IMR-90 (cell line): ENCODE results near the gene BECN2. TPM values are rescaled to one million over a fixed set of nuclear protein-coding genes. Genes with fewer than 3 reads are reported as not detected.

Source experiments
- ATAC-seq: fragments of 200-7000 bp; cut with Tn5 transposase; 2 replicates; pipeline ENCODE4 v1.9.1; 2020; ENCODE audit warnings: low read depth, mild to moderate bottlenecking, moderate library complexity
- BruUV-seq: library from RNA; stranded (reverse); fragments of 400-500 nt; replicated peaks from 2 replicates; lab custom pipeline; 2021; lab: Mats Ljungman, UMichigan
- CTCF ChIA-PET: fragments of 300-600 bp; formaldehyde crosslinking; extraction: SDS; loops from one replicate; lab custom pipeline; 2021; ENCODE audit warnings: antibody characterized with exemption; lab: Yijun Ruan, JAX
- POLR2A ChIA-PET: fragments of 300-600 bp; sonication (Branson Sonifier 250); formaldehyde crosslinking; loops from one replicate; lab custom pipeline; 2022; ENCODE audit warnings: antibody characterized with exemption; ENCODE audit not compliant: unreplicated experiment; lab: Charles Lee
- DNase-seq: peaks from one replicate; pipeline ENCODE4 v3.0.0; 2013
- H2AFZ ChIP-seq: replicated peaks from 2 replicates; pipeline ENCODE3; 2013; ENCODE audit warnings: low read length, mild to moderate bottlenecking; ENCODE audit not compliant: poor library complexity
- H2AK5ac ChIP-seq: 2 replicates; pipeline ENCODE4 v1.6.1; 2013; ENCODE audit warnings: low read depth, low read length, inconsistent platforms
- H2AK9ac ChIP-seq: replicated peaks from 2 replicates; pipeline ENCODE3; 2013; ENCODE audit warnings: mild to moderate bottlenecking, low read depth, low read length, moderate library complexity; ENCODE audit not compliant: poor library complexity
- H2BK120ac ChIP-seq: 2 replicates; pipeline ENCODE4 v1.6.1; 2013; ENCODE audit warnings: low read depth, low read length, inconsistent platforms
- H2BK15ac ChIP-seq: 3 replicates; pipeline ENCODE4 v1.6.1; 2013; ENCODE audit warnings: low read depth, low read length, inconsistent platforms
- H2BK20ac ChIP-seq: 2 replicates; pipeline ENCODE4 v1.6.1; 2013; ENCODE audit warnings: low read depth, mild to moderate bottlenecking, inconsistent platforms, low read length, moderate library complexity
- H2BK5ac ChIP-seq: 2 replicates; pipeline ENCODE4 v1.6.1; 2013; ENCODE audit warnings: mild to moderate bottlenecking, low read depth, low read length, inconsistent platforms; ENCODE audit not compliant: poor library complexity, severe bottlenecking
- H3K14ac ChIP-seq: replicated peaks from 2 replicates; pipeline ENCODE4 v1.6.1; 2013; ENCODE audit warnings: low read depth, low read length, inconsistent platforms
- H3K18ac ChIP-seq: 2 replicates; pipeline ENCODE4 v1.6.1; 2013; ENCODE audit warnings: low read depth, low read length, control low read depth
- H3K23ac ChIP-seq: 2 replicates; pipeline ENCODE4 v1.6.1; 2013; ENCODE audit warnings: low read depth, low read length, inconsistent platforms
- H3K27ac ChIP-seq: 2 replicates; pipeline ENCODE4 v1.5.1; 2013; ENCODE audit warnings: mild to moderate bottlenecking, control low read depth, low read length; ENCODE audit not compliant: insufficient read depth
- H3K27me3 ChIP-seq: 2 replicates; pipeline ENCODE4 v1.6.1; 2013; ENCODE audit warnings: low read length; ENCODE audit not compliant: control insufficient read depth, insufficient read depth
- H3K36me3 ChIP-seq: 2 replicates; pipeline ENCODE4 v1.6.1; 2013; ENCODE audit warnings: low read length, mixed read lengths; ENCODE audit not compliant: control insufficient read depth, insufficient read depth
- H3K4ac ChIP-seq: 2 replicates; pipeline ENCODE4 v1.6.1; 2013; ENCODE audit warnings: low read depth, low read length, inconsistent platforms
- H3K4me1 ChIP-seq: 2 replicates; pipeline ENCODE4 v1.6.1; 2013; ENCODE audit warnings: low read length, mixed read lengths; ENCODE audit not compliant: control insufficient read depth, insufficient read depth
- H3K4me2 ChIP-seq: 2 replicates; pipeline ENCODE4 v1.6.1; 2013; ENCODE audit warnings: low read depth, mild to moderate bottlenecking, control low read depth, low read length, moderate library complexity
- H3K4me3 ChIP-seq: 2 replicates; pipeline ENCODE4 v1.5.1; 2013; ENCODE audit warnings: low read depth, mild to moderate bottlenecking, control low read depth, low read length, moderate library complexity; ENCODE audit not compliant: insufficient read depth
- H3K56ac ChIP-seq: 2 replicates; pipeline ENCODE4 v1.6.1; 2013; ENCODE audit warnings: low read length, inconsistent platforms; ENCODE audit not compliant: insufficient read depth; ENCODE audit errors: extremely low read depth
- H3K79me1 ChIP-seq, 2 experiments: 2 replicates each; pipeline ENCODE4 v1.6.1; 2013; ENCODE audit warnings: low read length in 2 of 2, inconsistent platforms in 1 of 2, low read depth in 1 of 2
- H3K9ac ChIP-seq: 2 replicates; pipeline ENCODE4 v1.6.1; 2013; ENCODE audit warnings: low read depth, low read length, control low read depth
- H3K9me1 ChIP-seq: 2 replicates; pipeline ENCODE4 v1.6.1; 2013; ENCODE audit warnings: low read length, inconsistent platforms; ENCODE audit not compliant: insufficient read depth
- H3K9me3 ChIP-seq: 2 replicates; pipeline ENCODE4 v1.6.1; 2013; ENCODE audit warnings: low read length; ENCODE audit not compliant: control insufficient read depth, insufficient read depth
- H4K20me1 ChIP-seq: 2 replicates; pipeline ENCODE4 v1.6.1; 2013; ENCODE audit warnings: low read length, inconsistent platforms; ENCODE audit not compliant: insufficient read depth
- H4K5ac ChIP-seq: 2 replicates; pipeline ENCODE4 v1.6.1; 2013; ENCODE audit warnings: mild to moderate bottlenecking, low read depth, low read length, control low read depth
- H4K8ac ChIP-seq, 2 experiments: 2 replicates each; pipeline ENCODE4 v1.6.1; 2013; ENCODE audit warnings: low read depth in 2 of 2, low read length in 2 of 2, control low read depth in 1 of 2, inconsistent platforms in 1 of 2
- H4K91ac ChIP-seq: 2 replicates; pipeline ENCODE4 v1.6.1; 2013; ENCODE audit warnings: low read depth, low read length, inconsistent platforms; ENCODE audit not compliant: insufficient read depth
- BHLHE40 ChIP-seq: fragments of 150-350 bp; IDR thresholded peaks from 2 replicates; pipeline ENCODE4 v1.6.1; 2016; ENCODE audit warnings: mild to moderate bottlenecking, low read depth, low read length
- CEBPB ChIP-seq: IDR thresholded peaks from 2 replicates; pipeline ENCODE4 v1.6.1; 2012; ENCODE audit warnings: low read depth, low read length, improper control_type of control experiment
- CHD1 ChIP-seq: IDR thresholded peaks from 2 replicates; pipeline ENCODE4 v1.6.1; 2012; ENCODE audit warnings: low read depth, low read length, improper control_type of control experiment
- FOS ChIP-seq: fragments of 150-350 bp; IDR thresholded peaks from 2 replicates; pipeline ENCODE4 v1.6.1; 2016; ENCODE audit warnings: low read depth, low read length
- MAFK ChIP-seq: IDR thresholded peaks from 2 replicates; pipeline ENCODE4 v1.6.1; 2012; ENCODE audit warnings: low read depth, low read length, improper control_type of control experiment
- MAZ ChIP-seq: IDR thresholded peaks from 2 replicates; pipeline ENCODE4 v1.6.1; 2012; ENCODE audit warnings: low read depth, mild to moderate bottlenecking, low read length, improper control_type of control experiment, moderate library complexity, borderline replicate concordance
- MXI1 ChIP-seq: IDR thresholded peaks from 2 replicates; pipeline ENCODE4 v1.6.1; 2012; ENCODE audit warnings: low read depth, mild to moderate bottlenecking, low read length, moderate library complexity, borderline replicate concordance
- NFE2L2 ChIP-seq: fragments of 150-350 bp; IDR thresholded peaks from 2 replicates; pipeline ENCODE4 v1.6.1; 2016; ENCODE audit warnings: low read depth, mild to moderate bottlenecking, low read length
- POLR2A ChIP-seq: IDR thresholded peaks from 2 replicates; pipeline ENCODE4 v1.6.1; 2012; ENCODE audit warnings: mild to moderate bottlenecking, low read depth, low read length
- RAD21 ChIP-seq: IDR thresholded peaks from 2 replicates; pipeline ENCODE4 v1.6.1; 2012; ENCODE audit warnings: low read length, improper control_type of control experiment
- RCOR1 ChIP-seq: IDR thresholded peaks from 2 replicates; pipeline ENCODE4 v1.6.1; 2012; ENCODE audit warnings: mild to moderate bottlenecking, low read length, improper control_type of control experiment; ENCODE audit not compliant: insufficient replicate concordance
- RFX5 ChIP-seq: IDR thresholded peaks from 2 replicates; pipeline ENCODE4 v1.8.0; 2012; ENCODE audit warnings: low read depth, mild to moderate bottlenecking, low read length, moderate library complexity
- SMC3 ChIP-seq: fragments of 150-350 bp; IDR thresholded peaks from 2 replicates; pipeline ENCODE4 v1.6.1; 2016; ENCODE audit warnings: low read depth, mild to moderate bottlenecking, antibody characterized with exemption, low read length, moderate library complexity
- WGBS, 2 experiments: methylation state at CpG; one replicate each; pipeline versions ENCODE4 v1.1.5 to v1.1.7; 2013; ENCODE audit warnings: missing lambda C conversion rate in 2 of 2; ENCODE audit not compliant: insufficient read length in 1 of 2; ENCODE audit errors: extremely low coverage in 2 of 2; 5-methylcytosine and 5-hydroxymethylcytosine counted together
- dilution Hi-C: fragments of 300-500 bp; cut with HindIII; formaldehyde crosslinking; loops from one replicate; pipeline ENCODE4 v1.14.3; 2018; ENCODE audit warnings: low sequenced_read_pairs; ENCODE audit not compliant: unreplicated experiment
- in situ Hi-C: fragments of 300-500 bp; cut with MboI; formaldehyde crosslinking; loops from 3 replicates; pipeline ENCODE4 v1.14.3; 2019; ENCODE audit warnings: low sequenced_read_pairs, inconsistent platforms, mixed read lengths
- intact Hi-C: fragments of 100-400 bp; cut with micrococcal nuclease; formaldehyde crosslinking; loops from 2 replicates; pipeline ENCODE4 v1.10.0; 2022
- polyA plus RNA-seq, 3 experiments: library from polyadenylated mRNA; depleted of rRNA; stranded (reverse); fragments of >200 nt; gene quantifications; 2 replicates each; pipeline ENCODE4 v1.2.3, GENCODE V29; 2012; ENCODE audit warnings: low replicate concordance in 1 of 3
- total RNA-seq: library from RNA; depleted of rRNA; stranded (reverse); fragments of >200 nt; gene quantifications from 2 replicates; pipeline ENCODE4 v1.2.3, GENCODE V29; 2012
- TF ChIP-seq, protein P1 (sequence below): fragments of 150-350 bp; IDR thresholded peaks from 2 replicates; pipeline ENCODE4 v1.6.1; 2016; ENCODE audit warnings: low read depth, mild to moderate bottlenecking, low read length, moderate library complexity, borderline replicate concordance
- TF ChIP-seq, protein P2 (sequence below): fragments of 150-350 bp; IDR thresholded peaks from 2 replicates; pipeline ENCODE4 v1.6.1; 2017; ENCODE audit warnings: mild to moderate bottlenecking, antibody characterized with exemption, low read length, low read depth
- TF ChIP-seq, protein P3 (sequence below): conservative IDR thresholded peaks from 2 replicates; pipeline ENCODE4 v1.5.1; 2012; ENCODE audit warnings: mild to moderate bottlenecking, low read depth, low read length, improper control_type of control experiment

The BECN2 gene
- total and polyA plus RNA-seq, 2 of the 4 experiments (the other 2 are of a cell fraction), result not detected

DNA sequence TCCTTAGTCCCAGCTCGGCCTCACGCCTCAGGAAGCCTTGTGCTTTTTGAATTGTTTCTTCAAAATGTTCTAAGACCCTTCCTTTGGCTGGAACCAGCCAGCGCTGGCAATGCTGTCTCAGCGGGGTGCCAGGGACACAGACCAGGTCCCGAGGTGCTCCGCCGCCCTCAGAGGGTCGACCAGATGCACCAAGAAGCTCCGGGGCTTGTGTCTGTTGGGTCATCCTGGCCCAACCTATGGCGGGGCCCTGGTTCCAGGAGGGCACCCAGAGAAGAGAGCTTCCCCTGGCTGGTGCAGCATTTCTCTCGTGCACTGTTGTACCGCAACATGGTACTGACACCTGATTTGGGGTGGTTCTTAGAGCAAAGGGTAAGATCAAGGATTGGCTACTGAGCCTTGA lies 40.1 kb upstream of the BECN2 start:
- TF ChIP-seq MAZ, result no peak
- TF ChIP-seq RCOR1, result no peak
- no peak for TF ChIP-seq BHLHE40
- TF ChIP-seq, protein P1, sequence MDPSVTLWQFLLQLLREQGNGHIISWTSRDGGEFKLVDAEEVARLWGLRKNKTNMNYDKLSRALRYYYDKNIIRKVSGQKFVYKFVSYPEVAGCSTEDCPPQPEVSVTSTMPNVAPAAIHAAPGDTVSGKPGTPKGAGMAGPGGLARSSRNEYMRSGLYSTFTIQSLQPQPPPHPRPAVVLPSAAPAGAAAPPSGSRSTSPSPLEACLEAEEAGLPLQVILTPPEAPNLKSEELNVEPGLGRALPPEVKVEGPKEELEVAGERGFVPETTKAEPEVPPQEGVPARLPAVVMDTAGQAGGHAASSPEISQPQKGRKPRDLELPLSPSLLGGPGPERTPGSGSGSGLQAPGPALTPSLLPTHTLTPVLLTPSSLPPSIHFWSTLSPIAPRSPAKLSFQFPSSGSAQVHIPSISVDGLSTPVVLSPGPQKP, result no peak
- TF ChIP-seq, protein P2, sequence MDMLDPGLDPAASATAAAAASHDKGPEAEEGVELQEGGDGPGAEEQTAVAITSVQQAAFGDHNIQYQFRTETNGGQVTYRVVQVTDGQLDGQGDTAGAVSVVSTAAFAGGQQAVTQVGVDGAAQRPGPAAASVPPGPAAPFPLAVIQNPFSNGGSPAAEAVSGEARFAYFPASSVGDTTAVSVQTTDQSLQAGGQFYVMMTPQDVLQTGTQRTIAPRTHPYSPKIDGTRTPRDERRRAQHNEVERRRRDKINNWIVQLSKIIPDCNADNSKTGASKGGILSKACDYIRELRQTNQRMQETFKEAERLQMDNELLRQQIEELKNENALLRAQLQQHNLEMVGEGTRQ, result no peak
- no peak for TF ChIP-seq MXI1
- TF ChIP-seq MAFK, result no peak
- TF ChIP-seq POLR2A, result no peak
- no peak for TF ChIP-seq CEBPB
- no peak for TF ChIP-seq CHD1
- TF ChIP-seq, protein P3, sequence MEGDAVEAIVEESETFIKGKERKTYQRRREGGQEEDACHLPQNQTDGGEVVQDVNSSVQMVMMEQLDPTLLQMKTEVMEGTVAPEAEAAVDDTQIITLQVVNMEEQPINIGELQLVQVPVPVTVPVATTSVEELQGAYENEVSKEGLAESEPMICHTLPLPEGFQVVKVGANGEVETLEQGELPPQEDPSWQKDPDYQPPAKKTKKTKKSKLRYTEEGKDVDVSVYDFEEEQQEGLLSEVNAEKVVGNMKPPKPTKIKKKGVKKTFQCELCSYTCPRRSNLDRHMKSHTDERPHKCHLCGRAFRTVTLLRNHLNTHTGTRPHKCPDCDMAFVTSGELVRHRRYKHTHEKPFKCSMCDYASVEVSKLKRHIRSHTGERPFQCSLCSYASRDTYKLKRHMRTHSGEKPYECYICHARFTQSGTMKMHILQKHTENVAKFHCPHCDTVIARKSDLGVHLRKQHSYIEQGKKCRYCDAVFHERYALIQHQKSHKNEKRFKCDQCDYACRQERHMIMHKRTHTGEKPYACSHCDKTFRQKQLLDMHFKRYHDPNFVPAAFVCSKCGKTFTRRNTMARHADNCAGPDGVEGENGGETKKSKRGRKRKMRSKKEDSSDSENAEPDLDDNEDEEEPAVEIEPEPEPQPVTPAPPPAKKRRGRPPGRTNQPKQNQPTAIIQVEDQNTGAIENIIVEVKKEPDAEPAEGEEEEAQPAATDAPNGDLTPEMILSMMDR, result no peak
- no peak for TF ChIP-seq FOS
- no peak for TF ChIP-seq RFX5
- TF ChIP-seq NFE2L2, result no peak
- TF ChIP-seq SMC3, result no peak
- no peak for TF ChIP-seq RAD21
- H3K56ac ChIP-seq, result no peak overlapping the region
- H3K14ac ChIP-seq, result no peak overlapping the region
- in situ Hi-C loops (no loop called here), intact Hi-C loops (no loop called here), dilution Hi-C loops (no loop called here)
- H4K8ac ChIP-seq, result no peak overlapping the region
- H2BK120ac ChIP-seq, result no peak overlapping the region
- H2AFZ ChIP-seq, result no peak overlapping the region
- no peak overlapping the region for H3K9ac ChIP-seq
- no peak overlapping the region for H2BK15ac ChIP-seq
- no TSS peak for BruUV-seq
- H4K5ac ChIP-seq, result no peak overlapping the region
- H3K4me1 ChIP-seq, result no peaks in the 10 kb centered on the region
- ATAC-seq (no peak), DNase-seq (no peak)
- no peak overlapping the region for H2AK5ac ChIP-seq
- H3K27ac ChIP-seq, result no peak overlapping the region
- H4K20me1 ChIP-seq, result no peaks in the 10 kb centered on the region
- no peaks in the 10 kb centered on the region for H3K9me1 ChIP-seq
- H3K4me3 ChIP-seq, result no peak overlapping the region
- H3K4me2 ChIP-seq, result no peak overlapping the region
- no peak overlapping the region for H3K4ac ChIP-seq
- no peak overlapping the region for H2BK5ac ChIP-seq
- H4K91ac ChIP-seq, result no peak overlapping the region
- H3K9me3 ChIP-seq, result no peaks in the 10 kb centered on the region
- 82% methylated on average over 8 of the region's 12 CpGs; no CpG with 5 or more reads in 1 of the 2 experiments for WGBS, 2 experiments
- H3K27me3 ChIP-seq, result no peaks in the 10 kb centered on the region
- H3K36me3 ChIP-seq, result no peaks in the 10 kb centered on the region
- no peak overlapping the region for H3K23ac ChIP-seq
- CTCF ChIA-PET, result no interaction called here
- H3K18ac ChIP-seq, result no peak overlapping the region
- H2AK9ac ChIP-seq, result no peak overlapping the region
- no peaks in the 10 kb centered on the region for H3K79me1 ChIP-seq
- POLR2A ChIA-PET, result interaction anchor here (0.6 kb wide), 1 partner anchor 38 kb away, joined by 3 read pairs; no protein-coding TSS in a partner anchor
- H2BK20ac ChIP-seq, result no peak overlapping the region
